MM.1S (cell line): ENCODE results near the gene FBP1.

ENCODE experiments used
- EZH2 ChIP-seq: fragments of 300-600 bp; sonication (generic); optimal IDR thresholded peaks from 2 replicates; pipeline ENCODE3; 2017; ENCODE audit warnings: low read depth, mild to moderate bottlenecking, antibody characterized with exemption, low read length, mixed read lengths
- EZH2phosphoT487 ChIP-seq: fragments of 300-600 bp; sonication (generic); IDR thresholded peaks from 2 replicates; pipeline ENCODE4 v1.6.1; 2018; ENCODE audit warnings: antibody characterized with exemption, low read length
- TF ChIP-seq, protein P1 (sequence below): fragments of 300-600 bp; sonication (generic); IDR thresholded peaks from 2 replicates; pipeline ENCODE4 v1.5.1; 2016; ENCODE audit warnings: antibody characterized with exemption, low read length, mixed read lengths

- TF ChIP-seq, protein P1, sequence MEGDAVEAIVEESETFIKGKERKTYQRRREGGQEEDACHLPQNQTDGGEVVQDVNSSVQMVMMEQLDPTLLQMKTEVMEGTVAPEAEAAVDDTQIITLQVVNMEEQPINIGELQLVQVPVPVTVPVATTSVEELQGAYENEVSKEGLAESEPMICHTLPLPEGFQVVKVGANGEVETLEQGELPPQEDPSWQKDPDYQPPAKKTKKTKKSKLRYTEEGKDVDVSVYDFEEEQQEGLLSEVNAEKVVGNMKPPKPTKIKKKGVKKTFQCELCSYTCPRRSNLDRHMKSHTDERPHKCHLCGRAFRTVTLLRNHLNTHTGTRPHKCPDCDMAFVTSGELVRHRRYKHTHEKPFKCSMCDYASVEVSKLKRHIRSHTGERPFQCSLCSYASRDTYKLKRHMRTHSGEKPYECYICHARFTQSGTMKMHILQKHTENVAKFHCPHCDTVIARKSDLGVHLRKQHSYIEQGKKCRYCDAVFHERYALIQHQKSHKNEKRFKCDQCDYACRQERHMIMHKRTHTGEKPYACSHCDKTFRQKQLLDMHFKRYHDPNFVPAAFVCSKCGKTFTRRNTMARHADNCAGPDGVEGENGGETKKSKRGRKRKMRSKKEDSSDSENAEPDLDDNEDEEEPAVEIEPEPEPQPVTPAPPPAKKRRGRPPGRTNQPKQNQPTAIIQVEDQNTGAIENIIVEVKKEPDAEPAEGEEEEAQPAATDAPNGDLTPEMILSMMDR: 0 out of 2 replicates have a peak, but pooled peaks have one; percentile 8
- no peak for TF ChIP-seq EZH2phosphoT487
- no peak for TF ChIP-seq EZH2
These were observed 26.3 kb downstream of the FBP1 start for GRCh38 chr9:94613003-94613402.
